Stimulated activated CD8-positive, alpha-beta memory T cell treated with anti-CD3 and anti-CD28 coated beads, Interleukin-7, amount 100 ng/mL, for 24 hours (primary cell): ENCODE measurements around the gene RAB3C.
"Not testable (repeated sequence)": the region's sequence is repeated elsewhere in the genome, so short reads cannot be mapped to it uniquely, and the experiment has no call there.

Source experiments
- DNase-seq: peaks from one replicate; pipeline ENCODE4 v3.0.0-alpha.2; 2020; ENCODE audit warnings: low read depth

Gene RAB3C

DNA sequence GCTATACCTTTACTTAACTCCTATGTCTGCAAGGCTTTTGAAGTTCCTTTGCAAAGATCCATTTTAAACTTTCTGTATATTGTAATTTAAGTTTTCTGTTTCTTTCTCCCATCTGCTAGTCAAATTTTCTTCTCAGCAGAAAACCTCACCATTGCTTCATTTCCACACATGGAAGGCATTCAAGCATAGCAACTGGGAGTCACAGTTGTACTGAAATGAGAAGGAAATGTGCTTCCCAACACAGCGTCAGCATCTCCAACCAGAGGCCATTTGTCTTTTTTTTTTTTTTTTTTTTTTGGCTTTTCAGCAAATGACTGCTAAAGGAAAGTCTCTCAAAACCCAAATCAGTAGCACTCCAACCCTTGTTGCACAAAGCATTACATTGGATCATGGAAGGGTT, 92.5 kb downstream of the RAB3C start:
- no peak for DNase-seq

DNA sequence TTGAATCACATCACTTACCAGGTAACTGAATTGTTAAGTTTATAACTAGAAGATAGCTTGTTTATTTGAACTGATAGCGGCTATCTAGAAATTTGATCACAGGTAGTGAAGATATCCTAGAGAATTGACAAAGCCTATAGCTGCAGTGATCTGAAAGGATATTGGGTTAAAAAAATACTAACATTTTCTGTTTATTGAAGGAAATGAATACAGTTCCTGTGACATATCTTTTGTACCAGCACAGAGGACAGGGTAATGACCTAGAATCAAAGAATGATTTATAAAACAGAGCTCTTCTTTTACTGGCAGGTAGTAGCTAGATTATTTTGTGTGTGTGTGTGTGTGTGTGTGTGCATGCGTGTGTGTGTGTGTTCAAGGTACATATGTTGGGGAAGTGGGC, 94.8 kb downstream of the RAB3C start:
- no peak for DNase-seq

DNA sequence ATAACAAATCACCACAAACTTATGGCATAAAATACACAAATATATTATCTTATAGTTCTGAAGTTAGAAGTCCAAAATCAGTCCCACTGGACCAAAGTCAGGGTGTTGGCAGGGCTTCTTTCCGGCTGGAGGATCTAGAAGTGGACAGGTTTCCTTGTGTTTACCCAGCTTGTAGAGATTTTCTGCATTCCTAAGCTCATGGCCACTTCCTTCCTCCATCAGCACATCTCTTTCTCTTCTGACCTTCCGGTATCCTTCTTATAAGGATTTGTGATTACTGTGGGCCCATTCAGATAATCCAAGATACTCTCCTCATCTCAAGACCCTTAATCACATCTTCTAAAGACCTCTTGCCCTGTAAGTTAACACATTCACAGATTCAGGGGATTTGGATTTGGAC, 97.6 kb downstream of the RAB3C start:
- no peak for DNase-seq

DNA sequence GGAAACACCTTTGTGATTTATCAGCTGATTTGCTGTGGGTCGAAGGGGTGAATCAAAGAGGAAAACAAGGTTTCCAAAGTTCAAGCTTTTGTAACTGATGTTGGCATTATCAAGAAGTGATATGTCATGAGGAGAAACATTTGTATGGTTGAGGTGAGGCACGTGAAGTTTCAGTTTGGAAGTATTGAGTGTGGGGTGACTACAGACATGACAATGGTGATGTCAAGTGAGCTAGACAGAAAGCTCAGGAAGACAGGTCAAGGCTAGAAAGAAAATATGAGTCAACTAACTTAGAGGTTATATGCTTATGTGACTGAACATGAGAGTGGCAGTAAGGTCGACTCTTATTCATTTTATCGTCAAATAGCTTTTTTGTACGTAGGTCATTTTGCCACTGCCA, 99.1 kb downstream of the RAB3C start:
- DNase-seq = no peak

DNA sequence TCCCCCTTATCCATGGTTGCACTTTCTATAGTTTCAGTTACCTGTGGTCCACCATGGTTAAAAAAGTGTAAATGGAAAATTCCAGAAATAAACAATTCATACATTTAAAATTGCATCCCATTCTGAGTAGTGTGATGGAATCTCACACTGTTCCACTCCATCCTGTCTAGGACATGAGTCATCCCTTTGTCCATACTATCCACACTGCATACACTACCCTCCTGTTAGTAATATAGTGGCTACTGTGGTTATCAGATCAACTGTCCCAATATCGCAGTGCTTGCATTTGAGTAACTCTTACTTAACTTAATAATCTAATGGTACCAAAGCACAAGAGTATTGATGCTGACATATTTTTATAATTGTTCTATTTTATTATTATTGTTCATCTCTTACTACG, 100.7 kb downstream of the RAB3C start:
- no peak for DNase-seq

DNA sequence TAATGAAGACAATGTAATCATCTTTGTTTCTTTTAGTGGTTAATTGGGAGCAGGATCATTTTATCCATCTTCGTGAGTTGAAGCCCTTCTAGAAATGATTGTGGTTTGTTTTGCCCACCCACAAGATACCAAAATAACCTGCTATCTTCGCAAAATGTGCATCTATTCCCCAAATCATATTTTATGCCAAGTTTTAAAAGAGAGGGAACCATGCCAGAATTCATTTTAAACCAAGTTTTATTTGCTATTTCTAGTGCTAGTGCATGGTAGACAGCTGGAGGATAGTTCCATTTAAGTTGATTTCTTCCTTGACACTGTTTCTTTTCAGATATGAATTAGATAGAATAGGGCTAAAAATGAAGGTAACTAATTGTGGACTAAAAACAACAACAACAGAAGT, 104.2 kb downstream of the RAB3C start:
- DNase-seq = no peak

DNA sequence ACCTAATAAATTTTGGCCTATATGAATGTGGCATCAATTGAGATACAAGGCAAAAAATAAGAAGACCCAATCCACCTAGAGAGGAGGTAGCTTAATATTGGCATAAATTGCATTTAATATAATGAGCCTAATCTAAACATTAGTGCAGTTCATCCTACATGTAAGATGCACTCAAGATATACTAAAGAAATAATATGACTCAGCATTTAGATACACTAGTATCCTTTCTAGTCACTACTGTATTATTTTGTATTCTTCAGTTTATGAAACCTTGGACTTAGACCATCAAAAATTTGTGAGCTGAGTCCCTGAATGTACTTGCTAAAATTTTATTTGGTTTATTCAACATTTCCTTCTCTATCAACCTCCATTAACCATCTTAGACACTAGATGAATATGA, 104.7 kb downstream of the RAB3C start:
- DNase-seq = no peak

DNA sequence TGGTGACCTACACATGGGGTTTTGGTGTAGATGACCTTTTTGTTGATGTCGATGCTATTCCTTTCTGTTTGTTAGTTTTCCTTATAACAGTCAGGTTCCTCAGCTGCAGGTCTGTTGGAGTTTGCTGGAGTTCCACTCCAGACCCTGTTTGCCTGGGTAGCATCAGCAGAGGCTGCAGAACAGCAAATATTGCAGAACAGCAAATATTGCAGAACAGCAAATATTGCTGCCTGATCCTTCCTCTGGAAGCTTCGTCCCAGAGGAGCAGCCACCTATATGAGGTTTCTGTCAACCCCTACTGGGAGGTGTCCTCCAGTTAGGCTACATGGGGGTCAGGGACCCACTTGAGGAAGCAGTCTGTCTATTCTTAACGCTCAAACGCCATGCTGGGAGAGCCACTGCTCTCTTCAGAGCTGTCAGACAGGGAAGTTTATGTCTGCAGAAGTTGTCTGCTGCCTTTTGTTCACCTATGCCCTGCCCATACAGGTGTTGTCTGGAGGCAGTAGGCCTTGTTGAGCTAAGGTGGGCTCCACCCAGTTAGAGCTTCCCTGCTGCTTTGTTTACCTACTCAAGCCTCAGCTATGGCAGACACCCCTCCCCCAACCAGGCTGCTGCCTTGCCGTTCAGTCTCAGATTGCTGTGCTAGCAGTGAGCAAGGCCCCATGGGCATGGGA, 116.3 kb downstream of the RAB3C start:
- not testable (repeated sequence) for DNase-seq

DNA sequence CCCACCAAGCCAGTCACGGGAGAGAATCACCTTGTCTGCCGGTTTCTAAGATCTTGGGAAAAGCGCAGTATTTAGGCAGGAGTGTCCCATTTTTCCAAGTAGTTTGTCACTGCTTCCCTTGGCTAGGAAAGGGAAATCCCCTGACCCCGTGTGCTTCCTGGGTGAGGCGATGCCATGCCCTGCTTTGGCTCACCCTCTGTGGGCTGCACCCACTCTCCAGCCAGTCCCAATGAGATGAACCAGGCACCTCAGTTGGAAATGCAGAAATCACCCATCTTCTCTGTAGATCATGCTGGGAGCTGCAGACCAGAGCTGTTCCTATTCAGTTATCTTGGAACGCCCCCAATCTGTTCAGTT, 116.9 kb downstream of the RAB3C start:
- DNase-seq = no peak

DNA sequence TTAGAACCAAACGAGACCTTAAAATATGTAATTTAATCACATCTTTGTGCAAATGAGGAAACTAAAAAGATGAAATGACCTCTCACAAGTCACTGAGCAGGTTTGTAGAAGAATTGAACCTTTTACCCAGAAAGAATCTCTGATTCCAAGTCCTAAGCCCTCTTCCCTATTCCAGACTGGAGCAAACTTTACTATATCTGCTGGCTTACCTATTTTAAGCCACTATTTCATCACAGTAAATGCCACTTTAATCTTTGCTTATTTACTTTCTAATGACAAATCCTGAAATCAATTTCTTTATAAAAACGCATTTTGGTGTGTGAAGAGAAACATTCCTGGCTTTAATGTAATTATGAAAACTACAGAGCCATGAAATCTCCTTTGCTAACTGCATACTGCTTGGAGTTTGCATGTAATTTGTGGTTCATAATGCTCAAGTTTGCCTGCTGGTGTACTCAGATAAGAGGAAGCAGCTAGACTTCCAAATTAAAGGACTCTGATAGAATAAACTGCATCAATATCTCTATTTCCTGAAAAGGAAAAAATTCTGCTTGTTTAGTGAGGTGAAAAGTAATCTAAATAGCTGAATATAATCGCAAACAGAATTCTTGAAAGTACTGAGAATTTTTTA, 121.2 kb downstream of the RAB3C start:
- DNase-seq = no peak

DNA sequence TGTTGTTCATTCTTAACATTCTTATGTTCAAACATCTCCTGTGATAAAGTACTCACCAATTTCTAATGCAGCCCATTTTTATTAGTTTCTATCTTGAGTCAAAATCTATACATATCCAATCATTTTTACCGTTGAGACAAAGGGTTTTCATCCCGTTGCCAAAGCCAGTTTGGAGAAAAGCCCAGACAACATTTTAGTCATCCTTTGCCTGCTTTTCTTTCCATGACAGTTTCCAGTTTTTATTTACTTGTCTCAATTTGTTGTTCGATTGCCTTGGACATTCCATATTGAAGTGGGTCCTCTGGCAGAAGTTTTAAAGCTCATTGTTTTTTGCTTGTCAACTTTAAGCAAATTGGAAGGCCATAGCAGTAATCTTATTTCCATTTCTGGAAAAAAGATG, 123.9 kb downstream of the RAB3C start:
- no peak for DNase-seq

DNA sequence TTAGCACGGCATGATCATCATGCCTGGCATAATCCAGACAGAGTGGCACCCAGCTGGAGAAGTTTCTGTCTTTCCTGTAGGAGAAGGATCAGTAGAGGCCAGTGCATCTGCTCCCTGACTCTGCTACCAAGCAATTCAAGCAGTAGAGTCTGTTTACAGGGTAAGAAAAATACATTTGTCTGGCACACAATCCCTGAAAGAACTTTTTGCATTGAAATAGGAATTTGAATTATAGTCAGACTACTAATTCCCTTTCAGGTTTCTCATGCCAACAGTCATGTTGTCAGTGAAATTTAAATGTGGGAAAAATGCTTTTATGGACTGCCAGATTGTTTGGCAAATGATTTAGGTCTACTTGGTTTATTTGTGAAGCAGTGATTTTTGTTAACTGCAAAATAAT, 125.6 kb downstream of the RAB3C start:
- no peak for DNase-seq

DNA sequence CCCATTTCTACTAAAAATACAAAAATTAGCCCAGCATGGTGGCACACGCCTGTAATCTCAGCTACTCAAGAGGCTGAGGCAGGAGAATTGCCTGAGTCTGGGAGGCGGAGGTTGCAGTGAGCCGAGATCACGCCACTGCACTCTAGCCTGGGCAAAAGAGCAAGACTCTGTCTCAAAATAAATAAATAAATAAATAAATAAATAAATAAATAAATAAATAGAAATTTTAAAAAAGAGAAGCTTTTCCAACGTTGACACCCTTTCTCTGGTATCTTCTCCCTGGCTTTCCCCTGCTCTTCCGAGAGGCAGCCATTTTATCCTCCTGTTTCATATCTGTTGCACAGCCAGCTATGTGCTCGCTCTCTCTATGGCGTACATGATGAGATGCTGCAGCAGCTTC, 127.5 kb downstream of the RAB3C start:
- DNase-seq = not testable (repeated sequence)

DNA sequence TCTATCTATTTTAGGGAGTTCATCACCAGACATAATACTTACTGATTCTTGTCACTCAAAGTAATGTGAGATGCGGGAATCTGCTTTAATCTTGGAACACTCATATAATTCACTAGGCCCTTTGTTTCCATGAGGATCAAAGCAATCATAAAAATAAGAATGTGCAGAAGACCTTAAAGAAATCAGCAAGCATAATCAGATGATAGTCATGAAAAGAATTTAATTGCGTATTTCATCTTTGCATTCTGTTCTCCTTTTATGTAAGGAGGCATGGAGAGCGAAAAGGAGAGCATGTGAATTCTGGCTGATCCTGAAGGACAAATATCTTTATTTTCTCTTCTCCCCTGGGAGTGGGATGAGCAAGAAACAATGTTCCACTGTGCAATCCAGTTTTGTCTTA, 128.0 kb downstream of the RAB3C start:
- no peak for DNase-seq

DNA sequence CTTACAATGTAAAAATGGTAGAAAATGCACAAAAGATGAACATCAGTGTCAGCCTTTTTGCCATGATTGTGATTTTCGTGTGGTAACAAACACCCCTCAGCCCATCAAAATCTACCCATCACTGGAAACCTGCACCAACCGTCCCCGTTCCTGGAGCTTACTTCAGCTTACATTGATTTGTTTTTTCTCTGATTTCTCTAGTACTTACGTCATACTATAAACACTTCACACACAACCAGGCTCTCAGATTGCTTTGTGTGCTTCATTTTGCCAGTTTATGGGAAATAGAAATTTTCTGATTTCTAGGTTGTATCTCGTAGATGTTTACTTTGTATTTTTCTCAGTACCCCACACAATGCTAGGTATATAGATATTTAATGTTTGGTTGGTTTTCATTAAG, 129.1 kb downstream of the RAB3C start:
- DNase-seq = no peak

DNA sequence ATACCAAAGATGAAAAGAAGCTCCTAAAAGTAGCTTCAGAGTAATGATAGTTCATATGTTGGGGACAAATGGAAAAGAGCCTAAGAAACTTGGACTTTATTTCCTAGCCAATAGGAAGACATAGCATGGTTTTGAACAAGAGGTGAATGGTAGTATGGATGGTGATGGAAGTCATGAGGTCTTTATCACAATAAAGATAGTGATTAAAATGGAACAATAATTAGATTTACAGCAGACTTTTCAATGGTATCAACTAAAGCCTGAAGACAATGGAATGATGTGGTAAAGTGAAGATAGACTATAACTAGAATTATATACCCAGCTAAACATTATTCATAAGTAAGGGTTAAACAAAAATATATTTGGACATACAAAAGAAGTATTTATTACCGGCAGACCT, 131.2 kb downstream of the RAB3C start:
- DNase-seq = no peak

DNA sequence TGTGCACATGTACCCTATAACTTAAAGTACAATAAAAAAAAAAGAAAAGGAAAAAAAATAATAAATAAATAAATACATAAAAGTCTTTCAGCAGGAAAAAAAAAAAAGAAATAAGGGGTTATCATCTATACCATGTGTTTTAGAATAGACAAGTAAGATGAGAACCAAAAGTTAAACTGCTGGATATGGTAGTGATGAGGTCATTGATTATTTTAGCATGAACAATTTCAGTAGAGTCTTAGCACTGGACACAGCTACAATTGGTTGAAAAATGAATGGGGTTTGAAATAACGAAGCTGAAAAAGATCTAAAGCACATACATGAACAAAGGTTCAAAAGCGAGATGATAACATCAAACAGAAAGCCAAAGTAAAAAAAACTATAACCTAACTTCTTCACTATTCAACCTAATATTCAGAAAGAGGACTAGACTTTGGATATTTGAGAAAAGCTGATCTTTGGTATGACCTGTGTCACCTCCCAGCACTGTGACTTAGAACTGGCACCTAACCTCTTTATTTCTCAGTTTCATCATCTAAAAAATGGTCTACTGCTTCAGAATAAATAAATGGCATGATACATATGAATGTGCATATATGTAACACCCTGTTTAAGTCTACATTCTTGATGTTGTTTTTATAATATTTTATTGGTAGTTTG, 133.3 kb downstream of the RAB3C start:
- DNase-seq = no peak

DNA sequence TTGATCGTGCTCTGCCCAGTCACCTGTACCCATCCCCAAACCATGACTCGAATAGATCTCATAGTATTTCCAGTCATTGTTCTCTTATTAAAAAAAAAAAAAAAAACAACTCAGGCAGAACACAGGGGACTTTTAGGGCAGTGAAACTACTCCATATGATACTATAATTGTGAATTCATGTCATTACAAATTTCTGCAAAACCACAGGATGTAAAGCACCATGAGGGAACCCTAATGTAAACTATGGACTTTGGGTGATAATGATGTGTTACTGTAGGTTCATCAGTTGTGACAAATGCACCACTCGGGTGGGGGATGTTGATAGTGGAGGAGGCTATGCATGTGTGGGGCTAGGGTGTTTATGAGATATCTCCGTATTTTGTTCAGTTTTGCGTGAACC, 133.8 kb downstream of the RAB3C start:
- no peak for DNase-seq

DNA sequence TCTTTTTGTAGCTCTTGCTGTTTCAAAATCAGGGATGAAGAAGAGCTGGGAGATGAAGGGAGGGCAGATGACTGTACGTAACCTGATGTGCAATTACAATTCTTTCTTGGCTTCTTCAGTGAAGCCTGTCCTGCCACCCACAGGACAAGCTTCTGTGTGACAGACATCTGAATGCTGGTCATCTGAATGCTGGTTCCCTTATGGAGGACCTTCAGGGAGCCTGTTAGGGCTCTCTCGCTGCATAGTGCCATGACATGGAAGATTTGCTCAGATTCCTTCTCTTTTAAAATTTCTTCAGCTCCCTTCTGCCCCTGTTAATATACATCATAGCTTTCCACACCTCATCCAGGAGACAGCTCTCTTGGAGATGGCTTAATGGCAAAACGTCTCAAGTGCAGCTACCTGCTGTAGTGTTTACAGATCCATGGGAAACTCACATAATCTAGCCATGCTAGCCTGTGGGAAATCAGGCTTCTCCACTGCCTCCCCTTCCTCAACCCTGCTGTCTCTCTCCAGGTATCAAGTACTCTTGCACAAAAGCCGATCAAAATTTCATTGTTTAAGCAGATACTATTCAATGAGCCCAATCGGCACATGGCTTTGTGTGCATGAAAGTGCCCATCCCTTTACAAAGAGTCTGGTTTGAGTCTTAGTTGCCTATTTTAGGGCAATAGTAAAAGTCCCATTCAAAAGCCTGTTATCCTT, 134.6 kb downstream of the RAB3C start:
- no peak for DNase-seq

DNA sequence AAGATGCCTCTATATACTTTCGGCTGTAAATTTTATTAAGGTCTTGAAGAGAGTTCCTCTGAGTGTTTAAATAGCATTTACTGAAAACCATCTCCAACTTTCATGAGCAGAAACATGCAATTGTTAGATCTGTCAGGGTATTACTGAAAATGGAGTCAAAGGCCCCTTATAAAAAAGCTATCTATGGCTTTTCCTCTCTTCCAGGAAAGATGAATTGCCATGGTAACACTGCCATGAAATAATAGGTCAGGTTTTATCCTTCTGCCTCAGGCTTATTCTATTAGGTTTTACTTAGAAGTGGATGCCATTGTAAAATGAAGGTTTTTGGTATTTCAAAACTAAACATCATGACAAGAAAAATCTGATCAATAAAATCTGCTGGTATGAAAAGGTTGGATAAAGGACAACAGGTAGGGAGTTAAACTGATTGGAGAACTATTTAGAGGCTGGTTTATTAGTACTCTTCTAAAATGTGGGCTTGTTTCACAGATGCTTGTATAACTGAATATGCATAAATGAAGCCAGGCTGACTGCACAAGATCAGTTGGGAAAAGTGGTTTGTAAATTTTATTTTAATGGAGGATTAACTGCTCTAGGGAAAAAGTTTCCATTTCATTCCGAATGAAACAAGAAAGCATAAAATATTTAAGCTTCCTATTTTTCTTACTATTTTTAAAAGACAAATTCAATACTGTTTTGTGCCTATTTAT, 135.5 kb downstream of the RAB3C start:
- DNase-seq = no peak

DNA sequence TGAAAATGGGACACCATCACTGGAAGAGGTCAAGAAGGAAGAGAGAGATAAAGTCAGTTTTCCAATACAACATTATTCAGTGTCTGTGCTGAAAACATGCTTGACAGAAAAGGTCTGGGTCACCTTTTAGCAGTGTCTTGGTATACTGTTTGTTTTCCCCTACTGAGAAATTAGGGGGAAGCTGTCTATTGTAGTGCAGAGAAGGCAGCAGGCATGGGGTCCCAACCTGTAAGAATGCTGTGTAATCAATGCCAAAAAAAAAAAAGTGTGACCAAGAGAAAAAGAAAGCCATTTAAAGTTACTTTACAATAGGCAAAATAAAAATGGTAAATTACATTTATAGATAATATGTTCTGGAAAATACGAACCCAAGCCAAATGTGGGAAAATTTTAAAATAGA, 139.3 kb downstream of the RAB3C start:
- no peak for DNase-seq

DNA sequence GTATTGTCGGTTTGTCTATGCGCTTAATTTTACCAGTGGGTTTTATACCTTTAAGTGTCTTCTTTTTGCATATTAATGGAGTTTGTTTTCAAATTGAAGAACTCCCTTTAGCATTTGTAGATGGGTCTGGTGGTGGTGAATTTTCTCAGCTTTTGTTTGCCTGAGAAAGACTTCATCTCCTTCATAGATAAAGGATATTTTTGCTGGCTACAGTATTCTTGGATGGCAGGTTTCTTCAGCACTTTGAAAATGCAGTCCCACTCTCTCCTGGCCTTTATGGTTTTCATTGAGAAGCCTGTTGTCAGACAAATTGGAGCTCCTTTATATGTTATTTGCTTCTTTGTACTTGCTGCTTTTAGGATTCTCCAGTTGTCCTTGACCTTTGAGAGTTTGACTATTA, 142.1 kb downstream of the RAB3C start:
- no peak for DNase-seq

DNA sequence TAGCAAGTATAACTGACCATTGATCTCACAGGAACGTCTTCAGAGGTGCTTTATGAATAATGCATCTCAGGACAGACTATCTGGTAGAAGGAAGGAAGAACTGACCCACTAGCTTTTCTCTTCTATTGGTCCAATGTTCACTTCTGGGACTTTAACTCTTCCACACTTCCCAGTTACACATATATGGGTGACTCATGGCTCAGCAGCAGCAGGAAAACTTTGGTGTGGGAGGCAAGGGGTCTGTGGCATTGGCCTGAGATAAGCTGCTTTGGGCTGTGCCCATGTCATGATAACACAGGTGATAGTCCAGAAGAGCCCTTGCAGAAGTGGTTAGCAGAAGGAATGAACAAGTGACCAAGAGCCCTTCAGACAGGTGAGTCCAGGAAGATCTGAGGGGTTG, 148.8 kb downstream of the RAB3C start:
- no peak for DNase-seq
